Esophagus mucosa (tissue), 1 donor: ENCODE measurements around the gene ERG28. TPM values are rescaled to one million over a fixed set of nuclear protein-coding genes. Genes with fewer than 3 reads are reported as not detected.

ENCODE experiments used
- ATAC-seq: fragments of 200-7000 bp; cut with Tn5 transposase; one replicate; pipeline ENCODE4 v1.9.1; 2020
- total RNA-seq: library from RNA; stranded (reverse); gene quantifications from one replicate; pipeline ENCODE4 v1.2.4, GENCODE V29; 2023
- donor health status: DM: yes; HTN: yes; CAD: no.

ERG28 gene
- total RNA-seq, 1 donor from 2014 or later: 44.7 TPM

DNA sequence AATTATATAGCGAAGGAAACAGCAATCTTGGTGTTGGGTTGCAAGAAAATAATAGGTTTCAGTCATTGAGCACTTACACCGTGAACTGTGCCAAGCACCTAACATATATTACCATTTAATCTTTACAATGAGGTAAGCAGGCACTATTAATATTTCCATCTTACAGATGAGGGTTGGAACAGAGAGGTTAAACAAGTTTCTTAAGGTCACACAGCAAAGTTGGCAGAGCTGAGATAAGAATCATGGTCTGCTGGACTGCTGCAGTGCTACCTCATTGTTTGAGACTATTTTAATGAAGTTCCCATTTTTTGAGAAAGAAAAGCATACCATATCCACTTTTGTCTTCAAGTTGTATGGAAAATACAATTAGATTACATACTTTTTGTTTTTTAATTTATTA, 1.7 kb downstream of the ERG28 start:
- no peak for ATAC-seq

DNA sequence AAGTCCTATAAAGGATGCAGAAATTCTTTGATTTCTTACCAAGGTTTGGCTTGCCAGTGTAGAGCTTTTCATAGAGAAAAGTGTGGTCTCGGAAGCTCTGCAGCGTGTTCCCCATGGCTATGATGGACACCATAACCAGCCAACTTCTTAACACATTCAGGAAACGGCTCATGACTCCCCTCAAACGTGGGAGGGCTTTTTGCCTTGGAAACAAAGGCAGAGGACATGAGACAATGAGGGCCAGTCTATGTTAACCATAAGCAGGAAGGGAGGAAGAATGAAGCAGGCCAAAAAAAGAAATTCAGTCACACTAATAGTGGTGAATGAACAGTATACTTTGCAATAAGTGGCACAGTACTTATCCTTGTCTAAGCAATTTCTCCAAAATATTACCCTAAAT, 3.3 kb downstream of the ERG28 start:
- no peak for ATAC-seq

DNA sequence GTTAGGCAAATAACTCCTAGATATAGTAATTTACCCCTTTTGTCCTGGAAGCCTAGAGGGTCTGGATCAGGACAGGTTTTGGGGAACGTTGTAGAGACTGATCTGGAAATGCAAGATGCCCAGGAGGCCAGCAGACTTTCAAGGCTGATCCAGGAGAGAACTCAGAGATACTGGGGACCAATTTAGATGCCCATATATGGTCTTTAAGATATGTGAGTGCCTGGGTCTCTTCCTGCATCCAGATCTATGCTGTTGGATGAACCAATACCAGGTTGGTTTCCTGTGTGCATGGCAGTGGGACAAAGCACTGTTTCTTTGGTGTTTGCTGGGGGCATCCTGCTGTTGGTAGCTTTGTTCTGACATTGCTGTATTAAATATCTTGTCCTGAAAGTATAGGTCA, 5.4 kb downstream of the ERG28 start:
- ATAC-seq: no peak

DNA sequence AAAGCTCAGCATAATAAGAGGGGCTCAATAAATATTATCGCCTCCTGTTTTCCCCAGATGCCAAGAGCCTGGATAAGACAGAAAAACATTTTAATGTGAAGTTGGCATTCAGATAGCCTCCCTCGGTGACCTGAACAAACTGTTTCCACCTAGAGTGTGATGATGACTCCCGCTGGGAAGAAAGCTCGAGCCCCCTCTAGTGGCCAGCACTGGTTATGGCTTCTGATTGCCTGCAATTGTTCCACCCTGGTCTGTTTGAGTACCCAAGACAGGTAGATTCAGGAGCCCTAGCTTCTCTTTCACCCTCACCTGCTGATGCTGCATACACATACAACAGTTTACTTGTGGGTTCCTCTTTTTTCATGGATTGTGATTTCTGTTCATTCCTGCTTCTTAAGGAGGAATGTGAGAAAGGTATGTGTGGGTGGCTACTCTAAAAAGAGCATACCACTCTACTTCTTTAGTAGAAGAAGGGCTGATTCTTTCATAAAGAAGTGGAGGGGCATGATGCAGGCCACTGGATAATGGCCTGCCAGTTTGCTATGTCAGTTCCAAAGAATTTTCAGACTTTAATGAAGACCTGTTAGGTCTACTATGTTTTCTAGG, 6.4 kb downstream of the ERG28 start:
- ATAC-seq: peak; percentile 88

DNA sequence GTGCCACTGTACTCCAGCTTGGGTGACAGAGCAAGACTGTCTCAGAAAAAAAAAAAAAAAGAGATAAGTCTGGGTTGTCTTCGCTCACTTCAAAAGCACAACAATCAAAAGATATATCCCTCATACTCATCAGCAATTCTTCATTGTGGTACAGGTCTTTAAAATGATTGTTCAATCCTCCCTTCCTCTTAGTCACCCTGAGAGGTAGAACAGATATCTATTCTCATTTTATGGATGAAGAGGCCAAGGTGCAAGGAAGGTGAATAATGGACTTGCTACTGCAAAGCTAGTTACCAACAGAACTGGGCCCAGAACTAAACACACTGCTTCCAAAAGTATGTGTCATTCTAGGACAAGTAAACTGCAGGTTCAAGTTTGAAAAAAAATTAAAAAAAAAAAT, 7.1 kb downstream of the ERG28 start:
- no peak for ATAC-seq

DNA sequence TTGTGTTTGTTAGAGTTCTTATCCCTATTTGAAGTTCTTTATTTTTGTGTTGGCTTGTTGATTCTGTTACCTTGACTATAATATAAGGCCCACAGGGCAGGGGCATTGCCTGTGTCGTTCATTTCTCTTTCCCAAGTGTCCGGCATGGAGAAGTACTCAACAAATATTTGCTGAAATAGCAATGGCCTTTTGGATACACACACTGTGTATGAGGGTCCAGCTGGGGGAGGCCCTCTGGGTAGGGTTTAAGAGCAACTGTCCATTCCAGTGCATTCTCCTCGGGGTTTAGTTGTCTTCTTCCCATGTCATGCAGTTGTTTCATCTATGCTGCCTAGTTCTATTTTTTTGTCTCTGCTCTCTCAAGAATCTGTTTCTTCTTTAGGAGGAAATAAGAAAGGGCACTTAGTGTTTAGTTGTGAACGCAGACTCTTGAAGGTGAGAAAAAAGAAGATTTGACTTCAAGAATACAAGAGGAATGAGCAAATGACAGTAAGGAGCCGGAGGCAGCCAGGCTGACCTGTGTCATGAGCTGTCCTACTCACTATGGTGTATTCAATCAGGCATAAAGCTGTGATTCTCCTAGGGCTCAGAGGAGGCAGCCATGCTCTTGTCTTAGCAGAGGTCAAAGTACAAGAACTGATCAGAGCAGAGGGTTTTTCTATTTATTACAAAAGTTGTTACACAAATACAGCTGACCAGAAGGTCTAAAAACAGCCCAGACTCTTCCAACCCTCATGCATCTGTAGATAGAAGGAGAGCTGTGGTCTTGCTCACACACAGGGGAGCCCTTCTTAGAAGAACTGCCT, 10.2 kb downstream of the ERG28 start:
- ATAC-seq: no peak

DNA sequence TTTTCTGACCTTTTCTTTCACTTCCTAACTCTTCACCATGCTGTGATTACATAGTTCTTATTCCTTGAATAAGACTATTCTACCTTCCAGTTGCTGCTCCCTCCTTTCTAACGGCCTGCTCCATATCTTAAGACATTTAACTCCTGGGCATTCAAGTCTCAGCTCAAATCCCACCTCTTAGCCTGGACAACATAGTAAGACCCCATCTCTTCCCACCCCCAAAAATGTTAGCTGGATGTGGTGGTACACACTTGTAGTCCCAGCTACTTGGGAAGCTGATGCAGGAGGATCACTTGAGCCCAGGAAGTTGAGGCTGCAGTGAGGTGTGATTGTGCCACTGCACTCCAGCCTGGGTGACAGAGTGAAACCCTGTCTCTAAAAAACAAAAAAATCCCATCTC, 10.9 kb downstream of the ERG28 start:
- no peak for ATAC-seq

DNA sequence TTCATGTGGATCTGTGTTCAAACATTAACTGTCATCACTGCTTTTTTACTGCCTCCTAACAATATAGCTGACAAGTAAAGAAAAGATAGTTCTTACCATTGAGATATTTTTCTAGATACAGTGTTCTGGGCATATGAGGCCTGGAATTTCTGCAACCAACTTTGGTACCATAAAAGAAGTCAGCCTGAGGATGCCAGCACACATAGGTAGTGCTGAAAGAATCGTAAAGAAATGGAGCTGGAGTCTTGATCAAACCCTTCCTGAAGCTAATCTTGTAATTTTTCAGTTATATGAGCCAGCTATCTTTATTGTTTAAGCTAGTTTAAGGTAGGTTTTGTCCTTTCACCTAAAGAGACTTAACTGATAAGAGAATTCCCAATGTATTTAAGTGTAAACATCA, 11.3 kb downstream of the ERG28 start:
- no peak for ATAC-seq

DNA sequence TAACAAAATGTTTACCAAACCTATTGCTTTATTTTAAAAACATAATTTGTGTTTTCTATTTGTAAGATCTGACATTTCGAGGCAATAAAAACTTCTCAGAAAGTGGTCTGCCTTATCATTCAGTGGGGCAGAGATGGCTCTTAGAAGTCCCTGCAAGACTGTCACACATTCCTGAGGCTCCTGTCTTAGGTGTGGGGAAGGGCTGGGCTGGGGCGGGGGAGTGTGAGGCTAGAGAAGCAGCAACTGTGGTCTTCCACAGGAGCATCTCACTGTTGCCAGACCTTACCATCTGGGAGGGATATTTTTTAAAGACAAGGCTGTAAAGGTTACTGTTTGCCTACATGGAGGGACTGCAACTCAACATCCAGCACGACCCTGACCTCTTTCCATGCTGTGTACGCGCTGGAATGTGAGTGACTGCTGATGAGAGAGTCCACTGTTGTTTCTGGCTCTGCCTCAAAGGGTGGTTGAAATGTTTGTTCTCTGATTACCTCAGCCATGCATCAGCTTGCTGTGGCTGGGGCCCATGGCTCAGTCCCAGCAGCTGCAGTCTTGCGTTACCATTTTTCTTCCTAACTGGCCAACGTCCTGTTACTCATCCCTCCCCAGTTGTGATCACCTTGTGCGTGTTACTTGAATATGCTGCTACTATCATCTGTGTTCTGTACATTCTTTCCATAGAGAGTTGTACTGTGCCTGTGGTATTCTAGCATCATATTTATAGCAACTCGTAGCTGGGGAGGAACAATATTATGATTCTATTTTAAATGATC, 12.4 kb downstream of the ERG28 start:
- peak; percentile 63 for ATAC-seq

DNA sequence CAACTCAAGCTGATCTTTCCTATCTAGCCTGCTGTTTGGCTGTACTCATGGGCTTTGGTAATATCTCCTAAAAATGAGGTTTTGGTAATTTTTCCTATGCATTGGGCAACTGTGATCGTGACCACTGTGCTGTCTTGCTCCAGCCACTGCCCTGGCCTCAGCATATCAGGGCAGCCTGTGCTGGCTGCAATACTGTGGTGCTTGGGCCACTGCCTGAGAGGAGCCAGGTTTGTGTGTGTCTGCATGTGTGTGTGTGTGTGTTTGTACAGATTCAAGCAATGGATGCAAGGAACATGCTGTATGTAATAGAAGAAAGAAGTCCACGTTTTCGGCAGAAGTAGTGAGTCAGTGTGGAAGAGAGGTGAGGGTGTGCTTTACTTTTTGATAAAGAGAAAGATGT, 13.0 kb downstream of the ERG28 start:
- no peak for ATAC-seq

DNA sequence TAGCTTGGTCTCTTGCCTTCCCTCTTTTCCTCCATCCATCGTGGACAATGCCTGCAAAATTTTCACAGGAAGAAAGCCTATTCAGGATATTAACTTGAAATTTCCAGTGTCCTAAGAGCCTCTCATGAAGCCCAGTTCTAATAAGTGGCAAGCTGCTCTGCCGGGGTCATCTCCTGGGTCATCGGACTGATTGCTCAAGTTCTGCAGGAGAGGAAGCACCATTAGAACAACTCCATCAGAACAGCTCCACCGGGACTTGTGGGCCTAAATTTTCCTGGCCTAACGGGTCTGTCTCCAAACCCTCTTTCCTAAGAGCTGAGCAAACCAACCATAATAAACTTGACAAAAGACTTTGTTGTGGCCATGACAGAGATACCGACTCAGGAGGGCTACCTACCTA, 13.9 kb downstream of the ERG28 start:
- no peak for ATAC-seq

DNA sequence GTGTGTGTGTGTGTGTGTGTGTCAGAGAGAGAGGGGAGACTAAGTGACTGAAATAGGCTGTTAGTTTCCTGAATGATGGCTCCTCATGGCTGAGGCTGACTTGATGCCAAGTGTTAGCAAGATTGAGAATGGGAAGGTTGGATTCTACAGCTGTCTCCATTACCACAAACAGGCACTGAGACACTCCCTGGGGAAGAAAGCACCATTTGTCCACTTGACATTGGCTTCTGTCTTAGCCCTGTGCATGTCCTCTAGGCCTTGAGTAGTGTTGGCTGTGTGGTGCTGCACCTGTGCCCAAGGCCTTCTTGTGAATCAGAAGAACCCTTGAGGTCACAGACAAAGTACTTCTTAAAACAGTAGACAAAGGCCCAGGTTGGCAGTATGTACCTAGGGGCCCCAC, 15.6 kb downstream of the ERG28 start:
- ATAC-seq: no peak

DNA sequence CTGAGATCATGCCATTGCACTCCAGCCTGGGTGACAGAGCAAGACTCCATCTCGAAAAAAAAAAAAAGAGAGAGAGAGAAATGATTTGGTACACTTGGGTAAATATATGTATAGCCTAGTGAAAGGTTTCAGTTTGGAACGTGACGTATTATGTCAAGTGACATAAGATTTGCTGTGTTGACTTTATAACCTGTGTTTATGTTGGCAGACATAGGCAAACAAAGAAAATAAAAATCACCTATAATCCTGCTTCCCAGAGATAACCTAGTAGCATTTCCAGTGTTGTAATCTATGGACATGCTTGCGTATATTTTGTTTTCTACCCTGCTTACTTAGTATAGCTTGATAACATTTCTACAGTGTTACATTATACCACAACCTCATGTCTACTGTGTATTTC, 16.7 kb downstream of the ERG28 start:
- ATAC-seq: no peak

DNA sequence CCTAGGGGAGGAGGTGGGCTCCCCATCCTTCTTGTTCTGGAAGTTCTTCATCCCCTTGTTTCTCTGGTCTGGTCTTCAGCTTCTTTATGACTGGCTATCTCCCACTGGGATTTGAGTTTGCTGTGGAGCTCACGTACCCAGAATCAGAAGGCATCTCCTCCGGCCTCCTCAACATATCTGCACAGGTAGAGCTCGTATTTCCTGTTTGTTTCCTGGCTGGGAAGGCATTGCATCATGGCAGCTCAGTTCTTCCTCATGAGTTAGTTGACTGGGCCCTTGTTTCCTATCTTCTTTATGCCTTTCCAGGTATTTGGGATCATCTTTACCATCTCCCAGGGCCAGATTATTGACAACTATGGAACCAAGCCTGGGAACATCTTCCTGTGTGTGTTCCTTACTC, 19.8 kb downstream of the ERG28 start:
- ATAC-seq: peak; percentile 76

DNA sequence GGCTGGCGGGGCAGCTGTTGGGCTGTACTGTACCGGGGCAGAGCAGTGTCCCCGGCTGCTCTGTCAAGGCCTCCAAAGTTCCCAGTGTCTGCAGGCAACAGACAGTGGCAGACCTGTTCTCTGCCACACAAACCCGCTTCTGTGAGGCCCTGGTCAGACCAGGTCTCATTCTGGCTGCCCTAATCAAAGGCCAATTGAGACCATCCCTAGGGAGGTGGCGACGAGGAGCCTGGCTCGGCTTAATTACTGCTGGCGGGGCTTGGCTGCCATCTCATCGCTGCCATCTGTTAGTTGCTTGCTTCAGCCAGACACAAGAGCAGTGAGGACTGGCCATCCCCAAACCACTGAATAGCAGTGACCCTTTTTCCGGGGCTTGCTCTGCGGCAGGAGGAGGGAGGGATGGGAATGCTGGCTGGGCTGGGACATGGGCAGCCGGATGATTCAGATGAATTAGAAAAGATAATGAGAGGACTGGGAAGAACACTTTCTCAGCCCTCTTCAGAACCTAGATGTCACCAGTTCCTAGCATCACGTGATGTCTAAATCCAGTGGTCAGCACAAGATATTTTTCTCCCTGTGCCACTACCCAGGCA, 24.5 kb downstream of the ERG28 start:
- no peak for ATAC-seq

DNA sequence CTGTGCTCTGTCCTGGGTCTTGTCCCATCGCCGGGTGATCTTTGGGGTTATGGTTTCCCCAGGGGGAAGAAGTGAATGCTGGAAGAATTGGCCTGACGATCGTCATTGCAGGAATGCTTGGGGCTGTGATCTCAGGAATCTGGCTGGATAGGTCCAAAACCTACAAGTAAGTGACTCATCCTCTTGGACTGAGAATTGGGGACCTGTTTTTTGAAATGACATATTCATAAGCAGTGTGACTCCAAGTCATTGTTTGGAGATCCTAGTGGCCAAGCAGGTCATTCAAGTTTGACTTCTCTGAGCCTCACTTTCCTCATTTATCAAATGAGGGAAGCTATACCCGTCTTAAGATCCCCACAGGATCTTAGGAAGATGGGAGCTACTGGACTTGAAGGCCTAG, 25.8 kb downstream of the ERG28 start:
- ATAC-seq: peak; percentile 85

DNA sequence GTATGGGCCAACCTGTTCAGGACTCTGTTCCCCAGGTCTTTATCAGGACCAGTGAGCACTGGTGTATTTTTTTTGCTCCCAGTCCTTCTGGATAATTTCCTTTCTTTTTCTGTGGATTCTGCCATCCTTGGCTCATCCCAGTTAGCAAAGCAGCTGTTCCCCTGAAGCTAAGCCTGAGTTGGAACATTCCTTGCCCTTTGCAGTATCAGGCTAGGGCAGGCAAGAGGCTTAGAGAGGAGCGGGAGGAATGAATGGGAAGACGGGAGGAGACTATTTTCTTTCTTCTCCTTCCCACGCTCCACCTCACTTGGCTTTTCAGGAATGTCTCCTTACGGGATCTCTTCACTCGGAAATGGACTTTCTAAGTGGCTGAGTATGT, 29.2 kb downstream of the ERG28 start:
- ATAC-seq: no peak

DNA sequence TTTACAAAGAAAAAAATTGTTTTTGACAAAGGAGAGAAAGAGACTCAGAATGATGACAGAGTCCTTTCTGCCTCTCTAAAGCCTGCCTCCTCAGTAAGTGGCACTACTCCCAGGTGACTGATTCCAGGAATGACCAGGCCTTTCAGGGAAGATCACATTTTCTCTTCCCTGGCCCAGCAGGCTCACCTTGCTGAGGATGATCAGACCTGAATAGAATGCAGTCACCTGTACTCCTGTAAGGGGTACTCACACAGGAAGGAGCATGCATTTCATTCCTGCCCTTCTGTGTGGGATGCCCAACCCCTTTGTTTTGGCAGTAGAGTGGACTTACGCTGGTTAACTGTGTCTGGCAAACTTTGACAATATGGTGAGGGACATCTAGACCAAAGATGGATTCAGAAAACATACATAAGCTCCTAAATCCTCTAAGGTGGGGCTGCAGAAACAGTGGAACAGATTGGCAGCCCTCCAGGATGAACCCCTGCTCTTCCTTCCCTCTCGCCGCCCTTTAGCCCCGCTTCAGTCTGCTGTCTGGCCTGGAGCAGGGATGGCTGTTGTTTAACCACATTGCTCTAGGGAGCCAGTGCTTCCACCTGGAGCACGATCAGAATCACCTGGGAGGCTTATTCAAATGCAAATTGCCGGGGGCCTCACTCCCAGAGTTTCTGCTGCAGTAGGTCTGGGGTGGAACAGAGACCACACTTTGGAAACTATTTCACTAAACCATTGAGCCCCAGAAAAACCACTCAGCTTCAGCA, 29.8 kb downstream of the ERG28 start:
- no peak for ATAC-seq

DNA sequence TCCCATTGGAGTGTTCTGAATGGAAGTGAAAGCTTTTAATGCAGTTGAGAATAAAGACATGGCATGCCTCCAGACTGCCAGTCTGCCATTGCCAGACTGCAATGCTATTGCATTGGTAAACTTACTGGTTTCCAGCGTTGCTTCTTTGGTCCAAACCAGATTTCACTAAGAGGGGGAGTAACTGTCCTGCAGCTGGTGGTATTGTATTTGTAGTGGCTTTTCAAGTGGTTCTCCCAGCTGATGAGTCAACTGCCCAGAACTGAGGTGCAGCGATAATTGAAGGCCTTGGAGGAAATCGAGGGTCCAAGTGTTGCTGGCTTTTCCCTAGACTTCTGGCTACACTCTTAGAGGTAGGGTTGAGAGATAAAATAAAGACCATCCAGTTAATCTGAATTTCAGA, 31.9 kb downstream of the ERG28 start:
- ATAC-seq: no peak

DNA sequence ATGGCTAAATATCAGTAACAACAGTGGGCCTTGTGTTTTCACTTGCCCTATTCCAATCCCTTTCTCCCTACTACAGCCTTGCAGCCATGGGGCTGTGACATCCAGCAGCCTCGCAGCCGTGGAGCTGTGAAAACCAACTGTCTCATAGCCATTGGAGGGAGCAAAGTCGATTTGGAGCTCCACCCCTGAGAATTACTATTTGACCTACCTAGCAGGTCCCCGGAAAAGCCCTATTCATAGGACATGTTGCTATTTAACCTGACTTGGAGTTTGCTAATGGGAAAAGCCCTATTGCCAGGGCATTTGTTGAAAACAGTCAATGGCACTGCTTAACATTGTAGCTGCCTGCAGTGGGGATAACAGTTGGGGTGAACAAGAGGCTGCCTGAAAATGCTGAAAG, 33.3 kb downstream of the ERG28 start:
- no peak for ATAC-seq

DNA sequence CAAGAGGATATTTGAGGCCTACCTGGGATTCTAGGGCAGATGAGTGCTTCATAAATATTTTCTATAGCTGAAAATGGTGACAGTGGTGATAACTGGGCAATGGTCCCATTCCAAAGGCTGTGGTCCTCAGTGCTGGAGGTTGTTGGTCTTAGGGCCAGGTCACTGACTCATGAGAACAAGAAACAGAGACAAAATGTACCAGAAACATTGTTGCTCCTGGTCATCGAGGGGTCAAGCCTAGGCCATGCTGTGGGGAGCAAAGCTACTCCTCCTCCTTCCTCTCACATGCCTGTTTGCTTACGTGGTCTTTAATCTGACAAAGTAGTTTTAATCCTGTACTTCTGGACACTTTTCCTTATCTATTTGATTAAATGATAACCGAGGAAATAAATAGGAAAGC, 33.8 kb downstream of the ERG28 start:
- ATAC-seq: no peak

DNA sequence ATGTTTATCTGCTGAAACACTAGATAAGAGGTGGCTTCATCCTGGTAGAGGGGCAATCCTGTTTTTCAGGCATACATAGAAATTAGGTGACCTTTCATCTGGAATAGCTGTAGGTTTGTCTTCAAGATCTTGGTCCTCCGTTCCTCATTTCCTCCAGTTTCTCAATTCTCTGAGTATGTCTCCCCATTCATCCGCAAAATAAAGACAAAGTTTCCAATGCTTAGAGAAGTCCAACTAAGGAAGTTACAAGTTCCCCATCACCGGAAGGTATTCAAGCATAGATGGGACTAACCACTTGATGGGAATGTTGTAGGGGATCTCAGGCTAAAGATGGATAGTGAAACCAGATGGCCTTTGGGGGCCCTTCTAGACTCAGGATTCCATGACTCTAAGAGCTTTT, 34.3 kb downstream of the ERG28 start:
- no peak for ATAC-seq

DNA sequence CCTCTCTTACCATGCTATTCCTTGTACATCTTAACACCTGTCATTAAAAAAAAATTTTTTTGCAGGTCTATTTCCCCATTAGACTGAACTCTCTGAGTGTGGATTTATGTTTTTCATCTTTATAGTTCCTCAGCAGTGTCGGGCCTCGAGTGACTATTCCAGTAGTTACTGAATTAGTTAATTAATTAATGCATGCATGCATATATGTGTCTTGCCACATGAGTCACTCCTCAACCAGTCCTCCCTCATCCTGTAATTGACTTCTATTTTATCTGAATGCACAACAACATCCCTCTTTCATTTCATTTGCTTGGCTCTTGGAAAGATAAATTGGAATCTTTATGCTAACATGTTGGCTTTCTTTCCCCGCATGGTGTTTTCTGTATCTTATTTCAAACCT, 35.6 kb downstream of the ERG28 start:
- no peak for ATAC-seq
